Liver (tissue), 9 donors: ENCODE results near the gene TFF2. TPM values are rescaled to one million over a fixed set of nuclear protein-coding genes. Genes with fewer than 3 reads are reported as not detected.

Source experiments
- DNase-seq: peaks from one replicate; pipeline ENCODE4 v3.0.0-alpha.2; 2017; ENCODE audit warnings: low spot score
- H3K27ac ChIP-seq, 2 donors: one replicate each; pipeline ENCODE4 v1.7.0; 2013; ENCODE audit warnings: inconsistent platforms in 2 of 2, low read length in 2 of 2, control low read depth in 1 of 2, low read depth in 1 of 2, mild to moderate bottlenecking in 1 of 2
- H3K27me3 ChIP-seq, 4 donors: one replicate each; pipeline versions ENCODE4 v1.6.1 to v1.7.0; 2013; ENCODE audit warnings: low read length in 3 of 4, inconsistent platforms in 1 of 4, mild to moderate bottlenecking in 1 of 4, moderate library complexity in 1 of 4; ENCODE audit not compliant: control insufficient read depth in 4 of 4, insufficient read depth in 4 of 4
- H3K36me3 ChIP-seq, 4 donors: one replicate each; pipeline versions ENCODE4 v1.6.1 to v1.7.0; 2013; ENCODE audit warnings: low read length in 3 of 4, mild to moderate bottlenecking in 3 of 4, low read depth in 1 of 4, moderate library complexity in 1 of 4; ENCODE audit not compliant: control insufficient read depth in 4 of 4, insufficient read depth in 3 of 4
- H3K4me1 ChIP-seq, 4 donors: one replicate each; pipeline versions ENCODE4 v1.6.1 to v1.7.0; 2013; ENCODE audit warnings: low read length in 3 of 4, mild to moderate bottlenecking in 3 of 4, moderate library complexity in 1 of 4; ENCODE audit not compliant: control insufficient read depth in 4 of 4, insufficient read depth in 4 of 4
- H3K4me3 ChIP-seq, 3 donors: one replicate each; pipeline versions ENCODE4 v1.6.1 to v1.7.0; 2013; ENCODE audit warnings: low read length in 3 of 3, control low read depth in 1 of 3, low read depth in 1 of 3, mild to moderate bottlenecking in 1 of 3
- H3K9ac ChIP-seq, 2 donors: one replicate each; pipeline ENCODE4 v1.7.0; 2013; ENCODE audit warnings: low read length in 2 of 2, mild to moderate bottlenecking in 2 of 2, moderate library complexity in 2 of 2, control low read depth in 1 of 2, low read depth in 1 of 2
- H3K9me3 ChIP-seq, 4 donors: one replicate each; pipeline versions ENCODE4 v1.6.1 to v1.7.0; 2013; ENCODE audit warnings: low read length in 3 of 4; ENCODE audit not compliant: control insufficient read depth in 4 of 4
- FOXA1 ChIP-seq: IDR thresholded peaks from 2 replicates; pipeline ENCODE4 v1.6.1; 2016; ENCODE audit warnings: antibody characterized with exemption
- FOXA2 ChIP-seq: IDR thresholded peaks from 2 replicates; pipeline ENCODE4 v1.6.1; 2016; ENCODE audit warnings: antibody characterized with exemption
- GABPA ChIP-seq, 2 donors: IDR thresholded peaks in 1 of 2; conservative IDR thresholded peaks in 1 of 2; 2 replicates each; pipeline ENCODE4 v1.6.1; 2016; ENCODE audit warnings: antibody characterized with exemption in 2 of 2, mild to moderate bottlenecking in 1 of 2, moderate library complexity in 1 of 2
- HNF4A ChIP-seq, 2 donors: conservative IDR thresholded peaks; 2 replicates each; pipeline ENCODE4 v1.6.1; 2016; ENCODE audit warnings: antibody characterized with exemption in 2 of 2, mild to moderate bottlenecking in 2 of 2
- HNF4G ChIP-seq: IDR thresholded peaks from 2 replicates; pipeline ENCODE4 v1.6.1; 2016; ENCODE audit warnings: antibody characterized with exemption
- JUND ChIP-seq, 2 donors: IDR thresholded peaks; 2 replicates each; pipeline ENCODE4 v1.6.1; 2016; ENCODE audit warnings: antibody characterized with exemption in 2 of 2
- MAX ChIP-seq: IDR thresholded peaks from 2 replicates; pipeline ENCODE4 v1.6.1; 2016; ENCODE audit warnings: antibody characterized with exemption
- NR2F2 ChIP-seq: IDR thresholded peaks from 2 replicates; pipeline ENCODE4 v1.6.1; 2016; ENCODE audit warnings: antibody characterized with exemption
- RAD21 ChIP-seq, 2 donors: IDR thresholded peaks; 2 replicates each; pipeline ENCODE4 v1.6.1; 2016; ENCODE audit warnings: antibody characterized with exemption in 2 of 2, mild to moderate bottlenecking in 2 of 2
- RXRA ChIP-seq, 2 donors: IDR thresholded peaks; 2 replicates each; pipeline ENCODE4 v1.6.1; 2017 to 2018; ENCODE audit warnings: antibody characterized with exemption in 2 of 2, mild to moderate bottlenecking in 1 of 2
- SP1 ChIP-seq: IDR thresholded peaks from 2 replicates; pipeline ENCODE4 v1.6.1; 2018; ENCODE audit warnings: antibody characterized with exemption, mild to moderate bottlenecking
- WGBS: extraction: QIAGEN DNeasy Blood & Tissue Kit; methylation state at CpG from one replicate; pipeline ENCODE4 v1.1.7; 2013; 5-methylcytosine and 5-hydroxymethylcytosine counted together
- polyA plus RNA-seq, 2 donors: library from polyadenylated mRNA; stranded (reverse) in 1 of 2; unstranded in 1 of 2; fragments of 200-250 nt in 1 of 2; fragments of >200 nt in 1 of 2; fragmentation: Nextera tagmentation in 1 of 2; extraction: Ambion mirVana in 1 of 2; gene quantifications; one replicate each; pipeline versions ENCODE4 v1.2.1 to v1.2.3, GENCODE V29; 2013 to 2015
- total RNA-seq, 2 donors: library from RNA; depleted of rRNA; stranded (reverse); fragments of >200 nt; gene quantifications; one replicate each; pipeline ENCODE4 v1.2.3, GENCODE V29; 2014
- TF ChIP-seq, protein P1 (sequence below): fragments of 150-350 bp; IDR thresholded peaks from 2 replicates; pipeline ENCODE4 v1.5.1; 2017; ENCODE audit warnings: improper control_type of control experiment, low read depth, low read length; ENCODE audit not compliant: missing input control
- donor health status: healthy.
- donor health status: healthy.
- donor health status: healthy.
- donor health status: healthy.
- donor health status: healthy.

The TFF2 gene
- total and polyA plus RNA-seq, 4 donors = 1.0 TPM; not detected in 3

- WGBS = 78% methylated on average over 4 of the region's 4 CpGs
- H3K27ac ChIP-seq = no peak overlapping the region
- no peak for TF ChIP-seq RAD21 (IDR thresholded peaks at IDR 0.05)
These were observed 49.7 kb upstream of the TFF2 start for GRCh38 chr21:42400525-42400924.

DNA sequence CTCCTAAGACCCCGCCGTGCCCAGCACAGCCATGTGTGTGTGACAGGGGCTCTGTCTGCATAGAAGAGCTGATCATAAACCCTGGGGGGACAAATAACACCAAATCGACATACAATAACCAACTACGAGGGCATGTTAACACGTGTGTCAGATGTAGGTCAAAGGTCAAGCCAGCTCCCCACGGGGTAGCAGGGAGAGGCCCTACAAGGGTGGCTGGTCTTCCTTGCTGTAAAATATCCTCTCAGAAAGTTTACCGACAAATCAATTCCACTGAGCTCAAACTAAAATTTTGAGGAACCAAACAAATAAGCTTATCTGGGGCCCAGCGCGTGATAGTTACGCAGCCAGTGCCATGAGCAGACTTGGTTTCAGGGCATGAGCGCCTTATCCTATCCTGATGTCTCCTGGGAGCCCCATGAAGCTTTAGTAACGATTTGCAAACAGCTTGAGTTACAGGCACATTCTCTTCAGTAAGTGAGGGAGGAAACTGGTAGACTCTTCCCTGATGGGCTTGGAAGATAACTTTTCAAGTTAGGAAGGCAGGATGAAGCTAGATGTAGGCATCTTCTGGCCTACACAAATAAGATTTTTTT is 47.7 kb upstream of the TFF2 start:
- H3K9ac ChIP-seq = no peak overlapping the region
- no peaks in the 10 kb centered on the region for H3K4me1 ChIP-seq
- H3K36me3 ChIP-seq = no peaks in the 10 kb centered on the region
- H3K9me3 ChIP-seq = no peaks in the 10 kb centered on the region
- no peaks in the 10 kb centered on the region for H3K27me3 ChIP-seq
- no peak overlapping the region for H3K27ac ChIP-seq
- DNase-seq = no peak
- WGBS = 67% methylated on average over 12 of the region's 12 CpGs
- no peak for TF ChIP-seq GABPA (IDR thresholded peaks at IDR 0.05 in 1 of 2, conservative IDR thresholded peaks at IDR 0.05 in 1 of 2)
- no peak for TF ChIP-seq FOXA2
- TF ChIP-seq FOXA1 = no peak
- no peak for TF ChIP-seq HNF4G
- no peak for TF ChIP-seq SP1
- TF ChIP-seq, protein P1, sequence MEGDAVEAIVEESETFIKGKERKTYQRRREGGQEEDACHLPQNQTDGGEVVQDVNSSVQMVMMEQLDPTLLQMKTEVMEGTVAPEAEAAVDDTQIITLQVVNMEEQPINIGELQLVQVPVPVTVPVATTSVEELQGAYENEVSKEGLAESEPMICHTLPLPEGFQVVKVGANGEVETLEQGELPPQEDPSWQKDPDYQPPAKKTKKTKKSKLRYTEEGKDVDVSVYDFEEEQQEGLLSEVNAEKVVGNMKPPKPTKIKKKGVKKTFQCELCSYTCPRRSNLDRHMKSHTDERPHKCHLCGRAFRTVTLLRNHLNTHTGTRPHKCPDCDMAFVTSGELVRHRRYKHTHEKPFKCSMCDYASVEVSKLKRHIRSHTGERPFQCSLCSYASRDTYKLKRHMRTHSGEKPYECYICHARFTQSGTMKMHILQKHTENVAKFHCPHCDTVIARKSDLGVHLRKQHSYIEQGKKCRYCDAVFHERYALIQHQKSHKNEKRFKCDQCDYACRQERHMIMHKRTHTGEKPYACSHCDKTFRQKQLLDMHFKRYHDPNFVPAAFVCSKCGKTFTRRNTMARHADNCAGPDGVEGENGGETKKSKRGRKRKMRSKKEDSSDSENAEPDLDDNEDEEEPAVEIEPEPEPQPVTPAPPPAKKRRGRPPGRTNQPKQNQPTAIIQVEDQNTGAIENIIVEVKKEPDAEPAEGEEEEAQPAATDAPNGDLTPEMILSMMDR = no peak
- no peak for TF ChIP-seq JUND (IDR thresholded peaks at IDR 0.05)
- no peak for TF ChIP-seq MAX
- no peak overlapping the region for H3K4me3 ChIP-seq

More at GRCh38 chr21:42400525-42400924, 49.7 kb upstream of the TFF2 start:
- Histone ChIP-seq H3K9me3 (no peaks in the 10 kb centered on the region), H3K4me1 (no peaks in the 10 kb centered on the region), H3K9ac (no peak overlapping the region), H3K27me3 (no peaks in the 10 kb centered on the region), H3K36me3 (no peaks in the 10 kb centered on the region), H3K4me3 (no peak overlapping the region)
- DNase-seq = no peak

DNA sequence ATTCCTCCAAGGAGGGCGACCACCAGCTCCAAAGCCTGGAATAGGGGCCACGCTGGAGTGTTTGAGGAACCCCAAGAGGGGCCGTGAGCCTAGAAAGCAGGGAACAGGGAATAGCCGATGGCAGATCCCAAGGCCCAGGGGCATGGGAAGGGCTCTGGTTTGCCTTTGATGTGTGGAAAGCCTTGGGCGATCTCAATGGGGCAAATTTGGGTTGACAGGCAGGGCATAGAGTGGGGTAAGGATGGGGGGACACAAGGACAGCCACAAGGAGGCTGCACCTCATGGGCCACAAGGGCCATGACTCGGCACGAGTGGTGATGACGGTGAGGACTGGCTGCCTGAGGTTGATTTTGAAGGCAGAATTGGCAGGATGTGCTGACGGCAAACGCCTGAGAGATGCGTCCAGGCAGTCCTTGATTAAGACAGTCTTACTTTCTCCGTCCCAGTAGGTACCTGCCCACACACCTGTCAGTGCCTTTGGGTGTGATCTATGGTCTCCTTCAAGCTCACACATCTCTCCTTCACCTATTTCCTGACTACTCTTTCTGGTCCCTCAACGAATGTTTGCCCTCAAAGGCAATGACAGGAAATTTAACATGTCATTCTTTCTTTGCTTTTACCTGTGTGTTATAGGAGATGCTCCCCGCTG is 47.1 kb upstream of the TFF2 start:
- no peaks in the 10 kb centered on the region for H3K9me3 ChIP-seq
- H3K4me3 ChIP-seq = no peak overlapping the region
- DNase-seq = no peak
- no peaks in the 10 kb centered on the region for H3K36me3 ChIP-seq
- no peak overlapping the region for H3K9ac ChIP-seq
- TF ChIP-seq FOXA1 (no peak), RAD21 (IDR thresholded peaks at IDR 0.05) (no peak), HNF4A (conservative IDR thresholded peaks at IDR 0.05) (no peak), RXRA (IDR thresholded peaks at IDR 0.05) (no peak), NR2F2 (no peak)
- no peaks in the 10 kb centered on the region for H3K27me3 ChIP-seq
- WGBS = 85% methylated on average over 14 of the region's 14 CpGs
- no peaks in the 10 kb centered on the region for H3K4me1 ChIP-seq
- no peak overlapping the region for H3K27ac ChIP-seq
